Activated T-cell treated with anti-CD3 and anti-CD28 coated beads for 4 hours (primary cell): ENCODE results near the gene FZD7.

Experiments
- DNase-seq: peaks from one replicate; pipeline ENCODE4 v3.0.0-alpha.2; 2020

Gene FZD7

GRCh38 chr2:202014759-202015211, 18.9 kb upstream of the FZD7 start:
- DNase-seq, result no peak

DNA sequence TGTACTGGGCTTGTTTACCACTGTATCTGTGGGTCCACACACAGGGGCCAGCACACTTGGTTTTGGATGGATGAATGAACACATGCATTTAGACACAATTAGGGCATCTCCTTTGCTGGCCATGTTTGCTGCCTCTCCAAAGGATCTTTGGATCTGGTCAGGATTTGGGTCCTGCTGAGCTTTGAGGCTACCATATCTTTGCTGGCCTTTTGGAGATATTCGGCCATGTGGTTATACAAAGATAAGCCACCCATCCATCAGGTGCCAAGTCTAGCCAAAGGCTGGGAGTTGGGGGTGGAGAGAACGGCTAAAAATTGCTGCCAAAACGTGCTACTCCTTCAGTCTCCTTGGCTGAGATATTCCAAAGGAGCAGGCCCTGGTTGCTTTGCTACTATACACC, 18.2 kb upstream of the FZD7 start:
- no peak for DNase-seq

GRCh38 chr2:202016579-202017227, 17.0 kb upstream of the FZD7 start:
- no peak for DNase-seq

- no peak for DNase-seq
Observed at GRCh38 chr2:202017940-202018339, 15.7 kb upstream of the FZD7 start.

- no peak for DNase-seq
Observed at GRCh38 chr2:202018950-202019349, 14.7 kb upstream of the FZD7 start.

- no peak for DNase-seq
Observed at GRCh38 chr2:202019689-202020450, 13.8 kb upstream of the FZD7 start.

DNA sequence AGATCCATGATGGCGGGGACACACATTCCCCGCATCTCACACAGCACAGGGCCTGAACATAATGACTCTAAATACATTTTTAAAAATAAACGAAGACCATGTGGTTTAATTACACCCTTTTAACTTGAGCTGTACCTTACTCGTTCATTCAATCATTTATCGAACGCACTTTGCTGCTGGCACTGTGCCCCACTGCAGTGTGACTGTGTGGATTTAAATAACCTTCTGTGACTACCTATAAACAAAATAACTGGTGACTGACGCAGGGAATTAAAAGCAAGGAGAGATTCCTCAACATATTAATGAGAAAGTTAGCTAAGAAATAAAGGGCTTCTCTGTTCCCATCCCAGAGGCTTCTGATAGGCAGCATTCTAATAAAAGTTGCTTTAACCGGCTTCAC, 10.9 kb upstream of the FZD7 start:
- DNase-seq, result no peak

DNA sequence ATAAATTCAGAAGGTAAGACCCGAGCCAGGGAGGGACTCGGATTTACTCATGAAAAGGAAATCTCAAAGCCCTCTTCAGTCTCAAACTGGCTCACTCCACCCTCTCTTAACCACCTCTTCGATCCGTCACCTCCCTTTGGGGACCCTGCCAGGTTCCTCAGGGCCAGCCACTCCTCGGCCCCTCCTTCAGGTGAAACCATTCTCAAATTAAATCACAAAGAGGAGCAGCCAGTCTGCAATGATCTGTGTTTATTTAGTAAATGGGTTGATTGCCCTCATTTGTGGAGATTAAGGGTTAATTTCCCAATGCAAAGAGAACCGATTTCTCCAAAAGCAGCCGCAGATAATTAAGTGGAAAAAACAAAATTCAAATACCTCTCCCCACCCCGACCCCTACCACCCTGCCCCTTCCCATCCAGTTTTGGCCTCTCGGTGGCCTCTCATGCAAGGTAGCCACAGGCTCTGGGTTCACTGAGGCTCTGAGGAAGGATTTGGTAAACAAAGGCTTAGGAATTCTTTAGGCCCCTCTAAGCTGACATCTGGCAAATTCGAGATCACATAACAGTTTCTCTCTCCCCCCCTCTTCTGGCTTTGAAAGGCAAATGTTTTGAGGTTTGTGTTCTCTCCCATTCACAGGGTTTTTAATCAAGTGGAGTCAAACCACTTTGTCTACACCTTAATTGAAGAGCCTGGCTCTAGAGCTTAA, 10.3 kb upstream of the FZD7 start:
- DNase-seq, result no peak

GRCh38 chr2:202023904-202024266, 9.8 kb upstream of the FZD7 start:
- DNase-seq, result no peak

GRCh38 chr2:202024871-202025270, 8.8 kb upstream of the FZD7 start:
- no peak for DNase-seq

DNA sequence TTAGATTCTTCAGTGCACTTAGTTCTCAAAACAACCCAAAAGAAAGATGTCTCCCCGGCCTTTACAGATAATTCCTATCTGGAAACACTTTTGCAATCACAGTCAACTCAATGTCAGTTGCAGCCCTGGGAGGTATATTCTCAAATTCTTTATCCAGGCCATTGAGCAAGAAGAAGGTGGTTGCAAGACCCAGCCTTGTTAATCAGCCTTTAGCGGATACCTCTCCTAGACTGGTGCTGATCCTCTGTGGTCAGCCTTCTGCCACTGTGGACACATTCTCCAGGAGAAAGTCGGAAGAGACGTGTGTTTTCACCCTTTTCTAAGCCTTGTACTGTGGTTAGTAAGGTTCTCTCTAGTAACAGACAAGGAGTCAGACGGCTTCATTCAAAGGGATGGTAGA, 7.8 kb upstream of the FZD7 start:
- no peak for DNase-seq

DNA sequence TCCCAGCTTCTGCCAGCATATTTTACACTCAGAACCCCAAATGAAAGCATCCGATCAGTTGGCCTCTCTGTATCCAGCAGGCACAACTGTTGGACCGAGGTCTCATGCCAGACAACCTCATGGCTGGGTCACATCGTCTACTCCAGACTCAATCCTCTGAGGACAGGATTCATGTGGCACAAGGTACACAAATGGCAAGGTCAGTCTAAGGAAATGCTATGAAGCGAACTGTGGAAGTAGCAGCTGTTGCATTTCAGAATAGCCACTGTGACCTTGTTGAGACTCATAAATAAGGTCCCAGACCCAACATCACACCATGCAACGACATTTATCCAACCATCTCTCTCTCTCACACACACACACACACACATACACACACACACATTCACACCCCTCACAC, 7.1 kb upstream of the FZD7 start:
- DNase-seq, result no peak

GRCh38 chr2:202030691-202031090, 3.0 kb upstream of the FZD7 start:
- no peak for DNase-seq

DNA sequence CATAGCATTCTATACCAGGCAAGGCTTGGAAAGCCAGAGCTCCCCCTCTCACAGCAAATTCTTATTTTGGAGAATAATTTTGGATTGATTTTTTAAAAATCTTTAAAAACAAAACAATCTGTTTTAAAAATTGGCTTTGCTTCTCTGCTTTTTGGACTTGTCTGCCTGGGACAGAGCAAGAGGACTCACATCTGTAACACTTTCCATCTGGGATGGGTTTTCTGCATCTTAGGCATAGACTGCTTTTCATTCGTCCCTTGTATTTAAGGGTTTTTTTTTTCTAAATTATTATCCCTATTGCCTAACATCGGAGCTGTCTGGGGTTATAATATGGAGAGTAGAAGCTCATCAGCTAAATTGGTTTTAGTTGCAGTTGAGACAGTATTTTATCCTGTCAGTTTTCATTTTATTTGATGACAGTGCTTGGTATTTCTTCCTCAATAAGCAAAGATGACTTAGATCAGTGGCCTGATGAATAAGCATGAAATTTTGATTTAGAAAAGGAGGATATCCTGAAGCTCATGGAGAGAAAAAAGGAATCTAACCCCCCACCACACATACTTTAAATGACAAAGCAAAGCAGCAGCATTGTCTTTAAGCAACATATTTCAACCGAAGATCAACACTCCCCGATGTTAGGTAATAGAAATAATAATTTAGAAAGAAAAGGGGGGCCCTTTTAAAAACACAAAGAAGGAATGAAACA, 2.3 kb upstream of the FZD7 start:
- DNase-seq, result no peak

GRCh38 chr2:202032846-202033316, 774 bp upstream of the FZD7 start:
- peak; percentile 2 for DNase-seq

DNA sequence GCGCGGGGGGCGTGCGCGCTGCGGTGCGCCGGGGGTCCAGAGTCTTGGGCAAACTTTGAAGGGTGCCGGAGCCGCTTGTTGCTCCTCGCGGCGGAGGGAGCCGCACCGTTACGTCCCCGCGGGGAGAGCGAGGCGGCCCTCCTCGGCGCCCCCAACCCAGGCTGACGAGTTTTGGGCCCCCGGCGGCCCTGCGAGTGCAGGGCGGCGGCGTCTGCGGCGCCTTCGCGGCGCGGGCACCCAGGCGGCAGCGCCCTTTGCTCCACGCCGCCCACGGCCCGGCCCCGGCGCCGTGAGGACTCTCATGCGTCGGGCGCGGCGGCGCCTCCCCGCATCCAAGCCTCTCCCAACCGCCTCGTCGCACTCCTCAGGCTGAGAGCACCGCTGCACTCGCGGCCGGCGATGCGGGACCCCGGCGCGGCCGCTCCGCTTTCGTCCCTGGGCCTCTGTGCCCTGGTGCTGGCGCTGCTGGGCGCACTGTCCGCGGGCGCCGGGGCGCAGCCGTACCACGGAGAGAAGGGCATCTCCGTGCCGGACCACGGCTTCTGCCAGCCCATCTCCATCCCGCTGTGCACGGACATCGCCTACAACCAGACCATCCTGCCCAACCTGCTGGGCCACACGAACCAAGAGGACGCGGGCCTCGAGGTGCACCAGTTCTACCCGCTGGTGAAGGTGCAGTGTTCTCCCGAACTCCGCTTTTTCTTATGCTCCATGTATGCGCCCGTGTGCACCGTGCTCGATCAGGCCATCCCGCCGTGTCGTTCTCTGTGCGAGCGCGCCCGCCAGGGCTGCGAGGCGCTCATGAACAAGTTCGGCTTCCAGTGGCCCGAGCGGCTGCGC, 814 bp downstream of the FZD7 start:
- no peak for DNase-seq

- DNase-seq, result no peak
Observed at GRCh38 chr2:202035089-202035940, 1.7 kb downstream of the FZD7 start.

DNA sequence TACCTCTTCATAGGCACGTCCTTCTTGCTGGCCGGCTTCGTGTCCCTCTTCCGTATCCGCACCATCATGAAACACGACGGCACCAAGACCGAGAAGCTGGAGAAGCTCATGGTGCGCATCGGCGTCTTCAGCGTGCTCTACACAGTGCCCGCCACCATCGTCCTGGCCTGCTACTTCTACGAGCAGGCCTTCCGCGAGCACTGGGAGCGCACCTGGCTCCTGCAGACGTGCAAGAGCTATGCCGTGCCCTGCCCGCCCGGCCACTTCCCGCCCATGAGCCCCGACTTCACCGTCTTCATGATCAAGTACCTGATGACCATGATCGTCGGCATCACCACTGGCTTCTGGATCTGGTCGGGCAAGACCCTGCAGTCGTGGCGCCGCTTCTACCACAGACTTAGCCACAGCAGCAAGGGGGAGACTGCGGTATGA, 2.3 kb downstream of the FZD7 start:
- DNase-seq, result no peak

GRCh38 chr2:202036601-202037037, 3.0 kb downstream of the FZD7 start:
- DNase-seq, result no peak

DNA sequence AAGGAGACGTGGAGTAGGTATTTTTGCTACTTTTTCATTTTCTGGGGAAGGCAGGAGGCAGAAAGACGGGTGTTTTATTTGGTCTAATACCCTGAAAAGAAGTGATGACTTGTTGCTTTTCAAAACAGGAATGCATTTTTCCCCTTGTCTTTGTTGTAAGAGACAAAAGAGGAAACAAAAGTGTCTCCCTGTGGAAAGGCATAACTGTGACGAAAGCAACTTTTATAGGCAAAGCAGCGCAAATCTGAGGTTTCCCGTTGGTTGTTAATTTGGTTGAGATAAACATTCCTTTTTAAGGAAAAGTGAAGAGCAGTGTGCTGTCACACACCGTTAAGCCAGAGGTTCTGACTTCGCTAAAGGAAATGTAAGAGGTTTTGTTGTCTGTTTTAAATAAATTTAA, 3.4 kb downstream of the FZD7 start:
- no peak for DNase-seq
